Omental fat pad (tissue), 4 donors: ENCODE results near the gene RAET1L. TPM values are rescaled to one million over a fixed set of nuclear protein-coding genes. Genes with fewer than 3 reads are reported as not detected.

ENCODE experiments used
- ATAC-seq: fragments of 150-250 bp; one replicate; pipeline ENCODE4 v1.9.1; 2016; ENCODE audit warnings: mild to moderate bottlenecking, moderate library complexity; ENCODE audit not compliant: low FRiP score
- DNase-seq: peaks from one replicate; pipeline ENCODE4 v3.0.0-alpha.2; 2019; ENCODE audit warnings: low spot score
- total RNA-seq, 4 donors: library from RNA; depleted of rRNA; stranded (reverse); fragments of >200 nt; gene quantifications; one replicate each; pipeline ENCODE4 v1.1.0, GENCODE V29; 2016
- TF ChIP-seq, protein P1 (sequence below), 3 donors: fragments of 450-650 bp; IDR thresholded peaks; one replicate each; pipeline ENCODE4 v1.5.1; 2016 to 2017; ENCODE audit warnings: antibody characterized with exemption in 3 of 3, mild to moderate bottlenecking in 3 of 3, moderate library complexity in 2 of 3

Gene RAET1L
- total RNA-seq, 4 donors from 2014 or later = not detected

DNA sequence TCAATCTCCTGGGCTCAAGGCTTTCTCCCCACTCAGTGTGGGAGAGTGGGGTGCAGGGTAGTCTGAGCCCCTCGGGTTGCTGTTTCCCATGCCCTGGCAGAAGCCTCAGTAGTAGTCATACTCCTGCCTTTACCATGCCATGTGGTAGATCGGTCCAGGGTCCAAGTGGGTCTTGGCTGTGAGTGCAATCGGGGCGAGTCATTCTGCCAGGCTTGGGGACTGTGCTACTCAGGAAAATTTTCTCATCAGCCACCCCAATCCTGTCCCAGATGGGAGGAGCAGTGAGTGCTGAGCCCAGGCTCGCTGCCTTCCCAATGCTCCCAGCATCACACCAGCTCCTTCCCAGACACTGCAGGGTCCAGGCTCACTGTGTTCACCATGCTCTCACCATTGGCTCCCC is 10.7 kb upstream of the RAET1L start:
- DNase-seq (no peak), ATAC-seq (no peak)
- TF ChIP-seq, protein P1, sequence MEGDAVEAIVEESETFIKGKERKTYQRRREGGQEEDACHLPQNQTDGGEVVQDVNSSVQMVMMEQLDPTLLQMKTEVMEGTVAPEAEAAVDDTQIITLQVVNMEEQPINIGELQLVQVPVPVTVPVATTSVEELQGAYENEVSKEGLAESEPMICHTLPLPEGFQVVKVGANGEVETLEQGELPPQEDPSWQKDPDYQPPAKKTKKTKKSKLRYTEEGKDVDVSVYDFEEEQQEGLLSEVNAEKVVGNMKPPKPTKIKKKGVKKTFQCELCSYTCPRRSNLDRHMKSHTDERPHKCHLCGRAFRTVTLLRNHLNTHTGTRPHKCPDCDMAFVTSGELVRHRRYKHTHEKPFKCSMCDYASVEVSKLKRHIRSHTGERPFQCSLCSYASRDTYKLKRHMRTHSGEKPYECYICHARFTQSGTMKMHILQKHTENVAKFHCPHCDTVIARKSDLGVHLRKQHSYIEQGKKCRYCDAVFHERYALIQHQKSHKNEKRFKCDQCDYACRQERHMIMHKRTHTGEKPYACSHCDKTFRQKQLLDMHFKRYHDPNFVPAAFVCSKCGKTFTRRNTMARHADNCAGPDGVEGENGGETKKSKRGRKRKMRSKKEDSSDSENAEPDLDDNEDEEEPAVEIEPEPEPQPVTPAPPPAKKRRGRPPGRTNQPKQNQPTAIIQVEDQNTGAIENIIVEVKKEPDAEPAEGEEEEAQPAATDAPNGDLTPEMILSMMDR (IDR thresholded peaks at IDR 0.05) = no peak

DNA sequence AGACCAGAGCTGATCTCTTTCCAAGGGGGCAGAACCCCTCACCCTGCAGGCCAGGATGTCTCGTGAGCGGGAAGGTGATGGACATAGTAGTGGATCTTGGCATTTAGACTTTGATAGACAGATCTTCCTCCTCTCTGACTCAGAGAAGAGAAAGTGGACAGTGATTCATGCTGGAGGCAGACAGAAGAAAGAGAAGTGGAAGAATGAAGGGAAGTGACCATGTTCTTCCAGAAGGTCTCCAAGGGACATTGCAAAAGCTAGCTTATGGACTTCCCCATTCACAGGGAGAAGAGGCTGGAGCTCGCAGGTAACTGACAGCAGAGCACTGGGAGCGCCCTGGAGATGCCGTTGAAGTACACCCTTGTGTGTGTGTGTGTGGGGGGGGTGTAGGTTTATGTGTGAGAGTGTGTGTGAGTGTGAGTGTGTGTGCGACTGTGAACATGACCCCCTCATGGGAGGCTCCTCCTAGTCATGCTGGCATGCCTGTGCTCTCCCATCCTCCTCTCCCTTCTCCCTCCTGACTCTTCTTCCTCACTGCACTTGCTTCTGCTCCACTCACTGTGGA is 8.0 kb upstream of the RAET1L start:
- TF ChIP-seq, protein P1 (IDR thresholded peaks at IDR 0.05) = no peak
- peak; percentile 27 for ATAC-seq
- no peak for DNase-seq

DNA sequence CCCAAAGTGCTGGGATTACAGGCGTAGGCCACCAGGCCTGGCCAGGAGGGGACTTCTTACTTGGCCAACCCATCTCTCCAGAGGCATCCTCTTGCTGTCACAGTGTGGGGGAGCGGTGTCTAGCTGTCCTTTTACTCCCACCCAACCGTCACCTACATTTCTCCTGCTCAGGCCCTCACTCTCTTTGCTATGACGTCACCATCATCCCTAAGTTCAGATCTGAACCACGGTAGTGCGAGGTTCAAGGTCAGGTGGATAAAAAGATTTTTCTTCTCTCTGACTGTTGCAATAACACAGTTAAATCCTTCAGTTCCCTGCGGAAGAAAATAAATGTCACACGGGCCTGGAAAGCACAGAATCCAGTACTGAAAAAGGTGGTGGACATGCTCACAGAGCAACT is 7.3 kb upstream of the RAET1L start:
- TF ChIP-seq, protein P1 (IDR thresholded peaks at IDR 0.05) = no peak
- no peak for DNase-seq
- ATAC-seq = no peak

DNA sequence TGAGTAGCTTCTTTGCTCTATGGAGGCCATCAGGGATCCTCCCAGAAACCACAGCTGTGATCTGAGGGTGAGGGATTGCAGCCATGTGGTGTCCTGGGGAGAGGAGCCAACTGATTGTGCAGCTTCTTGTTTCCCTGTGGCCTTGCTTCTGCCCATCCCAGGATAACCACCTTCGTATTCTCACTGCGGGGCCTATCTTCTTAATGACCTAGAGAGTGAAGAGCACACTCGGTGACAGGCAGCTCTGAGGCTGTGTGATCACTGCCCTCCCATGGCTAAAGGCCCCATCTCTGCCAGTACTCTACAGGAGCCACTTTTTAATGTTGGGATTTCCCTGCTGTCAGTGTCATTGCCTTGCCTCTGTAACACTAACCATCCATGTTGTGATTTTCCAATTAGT is 5.3 kb upstream of the RAET1L start:
- ATAC-seq (no peak), DNase-seq (no peak)
- TF ChIP-seq, protein P1 (IDR thresholded peaks at IDR 0.05) = no peak

DNA sequence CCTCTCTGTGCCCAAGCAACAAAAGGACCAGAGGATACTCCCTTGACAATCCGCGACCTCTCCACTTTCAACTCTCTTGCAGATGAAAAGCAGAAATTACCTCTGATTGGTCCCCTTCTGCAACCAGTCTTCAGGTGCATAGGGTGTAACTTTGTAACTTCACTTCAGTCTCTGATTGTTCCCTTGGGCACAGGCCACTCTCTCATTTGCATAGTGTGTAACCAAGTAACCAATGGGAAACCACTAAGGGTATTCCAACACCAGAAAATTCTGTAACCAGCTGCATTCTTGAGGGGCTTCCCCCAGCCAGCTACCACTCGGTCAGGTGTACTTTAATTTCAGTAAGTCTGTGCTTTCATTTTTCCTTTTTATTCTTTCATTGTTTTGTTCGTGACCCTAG is 4.4 kb upstream of the RAET1L start:
- DNase-seq (no peak), ATAC-seq (no peak)
- TF ChIP-seq, protein P1 (IDR thresholded peaks at IDR 0.05) = no peak

DNA sequence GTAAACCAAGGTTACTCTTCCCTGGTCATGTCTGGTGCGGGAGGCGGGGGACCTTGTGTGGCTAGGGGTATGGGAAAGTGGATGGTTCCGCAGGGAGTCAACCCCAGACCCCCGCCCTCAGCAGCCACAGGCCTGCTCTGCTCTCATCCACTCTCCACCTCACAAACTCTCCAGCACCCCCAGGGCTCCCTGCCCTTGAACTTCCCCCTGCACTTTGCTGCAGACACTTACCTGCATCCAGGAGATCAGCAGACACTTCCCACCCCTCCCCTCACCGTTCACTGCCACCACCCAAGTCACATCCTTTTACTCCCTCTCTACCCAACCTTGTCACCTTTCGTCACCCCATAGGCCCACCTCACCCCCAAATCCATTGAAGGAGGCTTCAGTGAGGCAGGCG is 3.9 kb upstream of the RAET1L start:
- ATAC-seq = no peak
- no peak for DNase-seq
- TF ChIP-seq, protein P1 (IDR thresholded peaks at IDR 0.05) = no peak

DNA sequence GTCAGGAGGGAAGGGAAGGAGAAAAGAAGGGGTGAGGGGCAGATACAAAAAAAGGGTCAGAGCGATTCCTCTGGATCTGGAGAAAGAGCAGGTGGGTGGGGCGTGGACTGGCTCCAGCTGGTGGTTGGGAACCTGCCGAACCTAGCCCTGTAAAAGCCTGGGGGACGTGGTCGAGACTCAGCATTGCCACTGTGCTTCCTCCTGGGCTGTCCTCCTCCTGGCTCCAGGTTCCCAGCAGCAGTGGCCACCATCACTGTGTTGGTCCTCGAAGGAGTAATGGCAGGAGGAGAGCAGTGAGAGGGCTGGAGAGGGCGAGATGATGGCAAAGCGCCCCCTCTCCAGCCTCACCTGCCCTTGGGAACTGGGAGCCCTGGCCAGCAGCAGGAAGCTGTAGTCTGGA is 3.5 kb upstream of the RAET1L start:
- DNase-seq (no peak), ATAC-seq (no peak)
- TF ChIP-seq, protein P1 (IDR thresholded peaks at IDR 0.05) = no peak
